GM12891 (cell line): ENCODE measurements around the gene TTC39C.

Experiments
- POLR2A ChIP-seq: IDR thresholded peaks from 2 replicates; pipeline ENCODE4 v1.6.1; 2011; ENCODE audit warnings: low read depth, low read length, control low read depth
- POLR2AphosphoS5 ChIP-seq: IDR thresholded peaks from 2 replicates; pipeline ENCODE4 v1.6.1; 2011; ENCODE audit warnings: low read depth, low read length, control low read depth
- TAF1 ChIP-seq: IDR thresholded peaks from 2 replicates; pipeline ENCODE4 v1.6.1; 2011; ENCODE audit warnings: low read depth, low read length, control low read depth

DNA sequence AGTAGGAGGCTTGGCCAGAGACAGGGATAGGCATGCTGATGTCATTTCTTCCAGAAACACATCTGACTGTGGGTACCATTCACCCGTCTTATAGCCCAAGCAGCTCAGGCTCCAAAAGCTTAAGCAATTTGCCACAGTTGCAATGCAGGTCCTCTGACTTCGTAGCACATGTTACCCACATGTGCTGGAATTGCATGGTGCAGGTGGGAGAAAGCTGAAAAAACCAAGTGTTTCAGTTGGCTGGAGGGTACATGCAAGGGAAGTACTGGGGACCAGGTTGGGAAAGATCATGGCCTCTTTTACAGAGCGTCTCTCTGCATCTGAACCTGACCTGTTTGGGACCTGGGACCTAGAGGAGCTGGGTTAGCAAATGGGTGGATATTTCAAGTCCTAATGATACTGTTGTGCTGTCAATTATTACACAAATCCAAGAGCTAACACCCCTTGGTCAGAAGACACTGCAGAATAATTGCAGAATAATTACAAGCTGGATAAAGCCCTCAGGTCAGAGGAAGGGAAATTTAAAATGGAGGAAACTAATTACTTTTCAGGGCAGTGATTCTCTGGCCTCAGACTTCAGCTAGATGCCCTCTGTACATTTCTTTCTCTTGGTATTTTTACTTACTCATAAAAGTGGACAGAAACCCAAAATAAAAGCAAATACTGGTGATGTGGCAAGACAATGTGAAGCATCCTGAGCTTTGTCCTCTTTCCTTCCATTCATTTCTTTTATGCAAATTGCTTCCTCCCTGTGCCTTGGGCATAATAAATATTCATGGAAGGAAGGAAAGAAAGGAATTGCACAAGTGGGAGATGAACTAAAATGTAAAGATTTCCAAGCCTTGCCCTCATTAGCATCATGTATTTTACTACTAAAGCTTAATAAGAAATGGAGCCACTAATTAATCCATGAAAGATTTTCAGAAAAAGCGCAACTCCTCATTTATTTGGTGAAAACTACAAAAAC lies 45.6 kb upstream of the TTC39C start:
- TF ChIP-seq POLR2AphosphoS5: no peak
- TF ChIP-seq POLR2A: no peak
- no peak for TF ChIP-seq TAF1
